SK-N-SH (cell line): Measurements from ENCODE around the gene GALNT17. TPM values are rescaled to one million over a fixed set of nuclear protein-coding genes. Genes with fewer than 3 reads are reported as not detected.

Source experiments
- CTCF ChIA-PET: fragments of 300-600, 350-600 bp; formaldehyde crosslinking; extraction: SDS; loops from one replicate; lab custom pipeline; 2021; lab: Yijun Ruan, JAX
- POLR2A ChIA-PET: fragments of 350-600 bp; sonication (Branson Sonifier 250); formaldehyde crosslinking; extraction: SDS; loops from one replicate; lab custom pipeline; 2020; ENCODE audit warnings: antibody characterized with exemption, inconsistent platforms; lab: Yijun Ruan, JAX
- DNase-seq: peaks from one replicate; pipeline ENCODE4 v3.0.0; 2012
- H2AFZ ChIP-seq: fragments of 200-600 bp; sonication (generic); 2 replicates; pipeline ENCODE4 v1.8.1; 2016; ENCODE audit warnings: antibody characterized with exemption, mild to moderate bottlenecking, low read depth
- H3F3A ChIP-seq: fragments of 200-600 bp; sonication (generic); replicated peaks from 2 replicates; pipeline ENCODE3; 2016; ENCODE audit warnings: antibody characterized with exemption, mild to moderate bottlenecking; ENCODE audit not compliant: insufficient read depth
- H3K27ac ChIP-seq, 2 experiments: fragments of 200-500 bp in 1 of 2; fragments of 200-600 bp in 1 of 2; sonication (Bioruptor generic) in 1 of 2; sonication (generic), shearing (Covaris generic) in 1 of 2; 2 replicates each; pipeline versions ENCODE4 v1.5.1 to v1.6.1; 2014 to 2016; ENCODE audit warnings: low read depth in 2 of 2, inconsistent platforms in 1 of 2, low read length in 1 of 2, mild to moderate bottlenecking in 1 of 2, mixed read lengths in 1 of 2
- H3K27me3 ChIP-seq: fragments of 200-600 bp; sonication (generic), shearing (Covaris generic); 2 replicates; pipeline ENCODE4 v1.6.1; 2016; ENCODE audit warnings: mixed run types; ENCODE audit not compliant: insufficient read depth
- H3K36me3 ChIP-seq, 2 experiments: fragments of 200-500 bp in 1 of 2; fragments of 200-600 bp in 1 of 2; sonication (Bioruptor generic) in 1 of 2; sonication (generic) in 1 of 2; replicated peaks in 1 of 2; 2 replicates each; pipeline versions ENCODE3 to v1.5.1; 2014 to 2016; ENCODE audit warnings: low read length in 1 of 2, mild to moderate bottlenecking in 1 of 2; ENCODE audit not compliant: insufficient read depth in 2 of 2, control insufficient read depth in 1 of 2
- H3K4me1 ChIP-seq, 2 experiments: fragments of 200-500 bp in 1 of 2; fragments of 200-600 bp in 1 of 2; sonication (Bioruptor generic) in 1 of 2; sonication (generic), shearing (Covaris generic) in 1 of 2; 2 replicates each; pipeline versions ENCODE4 v1.5.1 to v1.6.1; 2014 to 2016; ENCODE audit warnings: low read depth in 1 of 2, low read length in 1 of 2, mixed run types in 1 of 2; ENCODE audit not compliant: insufficient read depth in 2 of 2, control insufficient read depth in 1 of 2
- H3K4me2 ChIP-seq: fragments of 200-600 bp; sonication (generic), shearing (Covaris generic); 2 replicates; pipeline ENCODE4 v1.6.1; 2017; ENCODE audit warnings: mixed run types
- H3K4me3 ChIP-seq, 2 experiments: fragments of 200-500 bp in 1 of 2; fragments of 200-600 bp in 1 of 2; sonication (Bioruptor generic) in 1 of 2; sonication (generic), shearing (Covaris generic) in 1 of 2; 2 replicates each; pipeline versions ENCODE4 v1.5.1 to v1.8.1; 2014 to 2016; ENCODE audit warnings: low read depth in 2 of 2, inconsistent platforms in 1 of 2, low read length in 1 of 2, mild to moderate bottlenecking in 1 of 2, mixed read lengths in 1 of 2, moderate library complexity in 1 of 2
- H3K79me2 ChIP-seq: fragments of 200-600 bp; sonication (generic); 2 replicates; pipeline ENCODE4 v1.8.1; 2017; ENCODE audit warnings: mild to moderate bottlenecking; ENCODE audit not compliant: insufficient read depth
- H3K9ac ChIP-seq: fragments of 200-600 bp; sonication (generic); 2 replicates; pipeline ENCODE4 v1.6.1; 2017; ENCODE audit warnings: mixed run types
- H3K9me2 ChIP-seq: fragments of 200-600 bp; sonication (generic); 2 replicates; pipeline ENCODE4 v1.6.1; 2017; ENCODE audit warnings: mixed run types
- H3K9me3 ChIP-seq: fragments of 200-600 bp; sonication (generic); 2 replicates; pipeline ENCODE4 v1.6.1; 2017; ENCODE audit warnings: mixed run types, mild to moderate bottlenecking, moderate library complexity
- H4K20me1 ChIP-seq: fragments of 200-600 bp; sonication (generic); 2 replicates; pipeline ENCODE4 v1.6.1; 2017; ENCODE audit warnings: mild to moderate bottlenecking, mixed run types; ENCODE audit not compliant: insufficient read depth
- ELF1 ChIP-seq: IDR thresholded peaks from 2 replicates; pipeline ENCODE4 v1.4.0; 2012
- EZH2phosphoT487 ChIP-seq: fragments of 200-600 bp; sonication (generic); IDR thresholded peaks from 2 replicates; pipeline ENCODE4 v1.6.1; 2017; ENCODE audit warnings: low read depth, mixed run types, mild to moderate bottlenecking, antibody characterized with exemption, moderate library complexity, borderline replicate concordance
- FOXJ3 ChIP-seq: sonication (generic); formaldehyde crosslinking; IDR thresholded peaks from 2 replicates; pipeline ENCODE4 v1.5.1; 2020; ENCODE audit warnings: mild to moderate bottlenecking, missing genetic modification reagents
- FOXM1 ChIP-seq: IDR thresholded peaks from 2 replicates; pipeline ENCODE4 v1.4.0; 2012; ENCODE audit warnings: low read depth, mild to moderate bottlenecking
- JUND ChIP-seq: IDR thresholded peaks from 2 replicates; pipeline ENCODE4 v1.4.0; 2012
- MAX ChIP-seq: IDR thresholded peaks from 2 replicates; pipeline ENCODE4 v1.4.0; 2012; ENCODE audit warnings: low read depth
- NFIC ChIP-seq: IDR thresholded peaks from 2 replicates; pipeline ENCODE4 v1.4.0; 2012; ENCODE audit warnings: borderline replicate concordance
- NRF1 ChIP-seq: IDR thresholded peaks from 2 replicates; pipeline ENCODE4 v1.6.1; 2012; ENCODE audit warnings: low read depth, mild to moderate bottlenecking, low read length
- PBX3 ChIP-seq: IDR thresholded peaks from 2 replicates; pipeline ENCODE4; 2012
- REST ChIP-seq: IDR thresholded peaks from 2 replicates; pipeline ENCODE4 v1.6.1; 2012; ENCODE audit warnings: mild to moderate bottlenecking, low read depth, low read length, moderate library complexity
- SIN3A ChIP-seq: IDR thresholded peaks from 2 replicates; pipeline ENCODE4 v1.6.1; 2012; ENCODE audit warnings: low read depth, mild to moderate bottlenecking, low read length, moderate library complexity, borderline replicate concordance
- SMC3 ChIP-seq: IDR thresholded peaks from 2 replicates; pipeline ENCODE4 v1.6.1; 2012; ENCODE audit warnings: low read depth, low read length, improper control_type of control experiment
- TCF12 ChIP-seq: IDR thresholded peaks from 2 replicates; pipeline ENCODE4 v1.4.0; 2012
- TEAD4 ChIP-seq: IDR thresholded peaks from 2 replicates; pipeline ENCODE4 v1.4.0; 2012; ENCODE audit warnings: mild to moderate bottlenecking, borderline replicate concordance; ENCODE audit not compliant: insufficient read depth
- ZBTB33 ChIP-seq: IDR thresholded peaks from 2 replicates; pipeline ENCODE4 v1.4.0; 2012; ENCODE audit warnings: low read depth, borderline replicate concordance
- WGBS: methylation state at CpG from one replicate; pipeline ENCODE4 v1.1.6; 2017; ENCODE audit warnings: low lambda C conversion rate; 5-methylcytosine and 5-hydroxymethylcytosine counted together
- polyA plus RNA-seq, 3 experiments: library from polyadenylated mRNA; depleted of rRNA; stranded (reverse); fragments of >200 nt; gene quantifications; 2 replicates each; pipeline ENCODE4 v1.2.3, GENCODE V29; 2012

The GALNT17 gene
- polyA plus RNA-seq, 1 of the 3 experiments (the other 2 are of a cell fraction): not detected

GRCh38 chr7:71580027-71580426, 448.1 kb downstream of the GALNT17 start:
- ChIA-PET CTCF (no interaction called here), POLR2A (no interaction called here)
- Histone ChIP-seq H3K4me3 (no peak overlapping the region), H3K9me3 (no peaks in the 10 kb centered on the region), H3K4me2 (no peak overlapping the region), H3K4me1 (no peaks in the 10 kb centered on the region), H3F3A (no peaks in the 10 kb centered on the region), H3K79me2 (no peaks in the 10 kb centered on the region), H3K36me3 (no peaks in the 10 kb centered on the region), H3K9ac (no peak overlapping the region), H4K20me1 (no peaks in the 10 kb centered on the region), H2AFZ (no peak overlapping the region), H3K9me2 (no peaks in the 10 kb centered on the region), H3K27me3 (no peaks in the 10 kb centered on the region), H3K27ac (no peak overlapping the region)
- WGBS: 6% methylated on average over 1 of the region's 1 CpG
- no peak for DNase-seq
- TF ChIP-seq REST (no peak), TCF12 (no peak), NFIC (no peak), SMC3 (no peak), PBX3 (no peak), SIN3A (no peak), NRF1 (no peak), EZH2phosphoT487 (no peak), FOXJ3 (CRISPR knock-in tag) (no peak), ZBTB33 (no peak), JUND (no peak), MAX (no peak), FOXM1 (no peak), ELF1 (no peak), TEAD4 (no peak)
